Urinary bladder (tissue), 4 donors: ENCODE data around the gene KATNAL2. TPM values are rescaled to one million over a fixed set of nuclear protein-coding genes. Genes with fewer than 3 reads are reported as not detected.

ENCODE experiments used
- DNase-seq: peaks from one replicate; pipeline ENCODE4 v3.0.0-alpha.2; 2015; ENCODE audit errors: extremely low spot score
- H3K27ac ChIP-seq: one replicate; pipeline ENCODE4 v1.5.1; 2013; ENCODE audit warnings: low read depth, mild to moderate bottlenecking, moderate library complexity
- H3K36me3 ChIP-seq: one replicate; pipeline ENCODE4 v1.6.1; 2013; ENCODE audit warnings: mild to moderate bottlenecking, moderate library complexity; ENCODE audit not compliant: insufficient read depth
- H3K4me1 ChIP-seq: one replicate; pipeline ENCODE4 v1.6.1; 2013; ENCODE audit warnings: mild to moderate bottlenecking, moderate library complexity; ENCODE audit not compliant: insufficient read depth
- H3K4me3 ChIP-seq: one replicate; pipeline ENCODE4 v1.5.1; 2013; ENCODE audit warnings: low read depth, low read length
- whole genome bisulfite sequencing: extraction: QIAGEN DNeasy Blood & Tissue Kit; methylation state at CpG from one replicate; pipeline ENCODE4 v1.1.7; 2013; 5-methylcytosine and 5-hydroxymethylcytosine counted together
- polyA plus RNA-seq: library from polyadenylated mRNA; stranded (reverse); fragments of 200-250 nt; gene quantifications from one replicate; pipeline ENCODE4 v1.2.3, GENCODE V29; 2013
- total RNA-seq: library from RNA; depleted of rRNA; stranded (reverse); fragments of >200 nt; gene quantifications from one replicate; pipeline ENCODE4 v1.2.3, GENCODE V29; 2014
- donor health status: healthy with polysubstance abuse.
- donor health status: healthy.

KATNAL2 gene
- total and polyA plus RNA-seq, 2 donors, result 1.8 to 4.4 TPM

DNA sequence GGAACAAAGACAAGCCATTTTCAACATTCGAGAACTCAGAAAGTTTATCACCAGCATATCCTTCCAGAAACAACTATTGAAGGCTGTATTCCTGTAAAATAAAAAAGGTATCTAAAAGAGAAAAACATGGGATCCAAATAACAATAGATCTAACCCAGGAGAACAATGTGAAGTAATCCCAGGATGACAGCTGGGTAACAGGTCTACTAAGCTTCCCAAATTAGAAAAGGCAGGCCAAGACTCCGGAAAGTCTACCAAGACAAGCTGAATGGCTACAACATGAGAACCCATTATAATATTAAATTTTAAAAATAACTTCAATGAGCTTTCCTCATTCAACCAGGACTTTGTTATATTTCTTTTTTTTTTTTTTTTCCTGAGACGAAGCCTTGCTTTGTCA is 6.5 kb upstream of the KATNAL2 start:
- H3K4me1 ChIP-seq, result no peaks in the 10 kb centered on the region
- WGBS, result 92% methylated on average over 3 of the region's 3 CpGs
- no peak overlapping the region for H3K27ac ChIP-seq
- no peak overlapping the region for H3K4me3 ChIP-seq
- no peak for DNase-seq
- H3K36me3 ChIP-seq, result no peaks in the 10 kb centered on the region

DNA sequence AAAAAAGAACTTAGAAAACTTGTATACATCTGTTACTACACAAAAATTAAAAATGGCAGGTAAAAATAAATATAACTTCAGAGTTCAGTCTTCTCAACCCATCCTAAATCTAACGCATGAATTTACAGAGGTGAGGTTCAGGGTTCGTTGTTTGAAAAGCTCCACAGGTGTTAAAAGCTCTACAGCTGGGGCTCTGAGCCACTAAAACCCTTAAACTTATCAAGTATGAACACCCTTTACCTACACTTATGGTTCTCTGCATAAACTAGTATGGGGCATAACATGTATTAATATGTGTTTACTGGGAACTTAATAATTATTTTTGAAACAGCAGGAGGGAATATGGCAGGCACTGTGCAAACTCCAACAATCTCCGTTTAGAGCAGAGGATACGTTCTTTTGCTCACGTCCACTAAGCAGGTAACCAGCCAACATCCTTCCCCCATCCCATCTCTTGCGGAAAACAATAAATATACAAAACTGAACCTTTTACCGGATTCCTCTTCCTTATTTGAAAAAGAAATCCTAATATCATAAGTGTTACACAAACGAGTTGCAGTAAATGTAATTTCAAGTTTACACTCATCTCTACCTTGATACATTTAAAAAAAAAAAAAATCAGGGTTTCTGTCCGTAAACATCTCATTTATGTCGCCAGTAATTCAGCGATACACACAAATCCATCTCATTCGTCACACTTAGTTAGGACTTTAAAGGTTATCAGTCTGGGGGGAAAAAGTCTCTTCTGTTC is 1.4 kb upstream of the KATNAL2 start:
- 21% methylated on average over 12 of the region's 12 CpGs for WGBS
- no peaks in the 10 kb centered on the region for H3K4me1 ChIP-seq

DNA sequence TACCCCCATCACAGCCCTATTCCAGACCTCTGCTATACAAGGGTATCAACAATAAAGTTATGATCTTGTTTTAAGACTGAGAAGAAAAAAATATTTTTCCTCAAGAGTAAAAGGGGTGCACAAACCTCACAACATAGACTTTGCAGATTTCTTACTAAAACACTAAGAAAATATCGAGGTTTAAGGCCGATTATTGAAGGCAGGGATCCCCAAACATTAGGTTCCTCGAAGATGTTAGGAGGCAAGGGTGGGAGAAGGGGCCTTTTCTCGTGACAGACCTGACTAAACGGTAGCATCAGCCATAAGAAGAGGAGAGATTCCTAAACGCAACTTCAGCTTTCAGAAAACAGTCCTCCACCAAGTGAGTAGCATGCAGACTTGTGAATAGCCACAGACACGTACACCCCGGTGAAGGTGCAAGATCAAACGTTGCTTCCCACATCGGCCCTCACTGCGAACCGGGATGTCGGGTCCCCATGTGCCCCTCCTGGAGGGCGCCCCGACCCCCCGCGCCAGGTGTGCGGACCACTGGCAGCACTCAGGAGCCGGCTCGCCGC is 773 bp upstream of the KATNAL2 start:
- DNase-seq, result peak; percentile 6
- under 1% methylated on average over 21 of the region's 21 CpGs for WGBS
- Histone ChIP-seq H3K4me1 (no peaks in the 10 kb centered on the region), H3K27ac (peak overlapping the region; percentile 31), H3K4me3 (peak overlapping the region; percentile 98), H3K36me3 (no peaks in the 10 kb centered on the region)

More for the DNA sequence above, 1.4 kb upstream of the KATNAL2 start:
- peak overlapping the region; percentile 98 for H3K4me3 ChIP-seq
- H3K36me3 ChIP-seq, result no peaks in the 10 kb centered on the region
- H3K27ac ChIP-seq, result no peak overlapping the region
- DNase-seq, result no peak

DNA sequence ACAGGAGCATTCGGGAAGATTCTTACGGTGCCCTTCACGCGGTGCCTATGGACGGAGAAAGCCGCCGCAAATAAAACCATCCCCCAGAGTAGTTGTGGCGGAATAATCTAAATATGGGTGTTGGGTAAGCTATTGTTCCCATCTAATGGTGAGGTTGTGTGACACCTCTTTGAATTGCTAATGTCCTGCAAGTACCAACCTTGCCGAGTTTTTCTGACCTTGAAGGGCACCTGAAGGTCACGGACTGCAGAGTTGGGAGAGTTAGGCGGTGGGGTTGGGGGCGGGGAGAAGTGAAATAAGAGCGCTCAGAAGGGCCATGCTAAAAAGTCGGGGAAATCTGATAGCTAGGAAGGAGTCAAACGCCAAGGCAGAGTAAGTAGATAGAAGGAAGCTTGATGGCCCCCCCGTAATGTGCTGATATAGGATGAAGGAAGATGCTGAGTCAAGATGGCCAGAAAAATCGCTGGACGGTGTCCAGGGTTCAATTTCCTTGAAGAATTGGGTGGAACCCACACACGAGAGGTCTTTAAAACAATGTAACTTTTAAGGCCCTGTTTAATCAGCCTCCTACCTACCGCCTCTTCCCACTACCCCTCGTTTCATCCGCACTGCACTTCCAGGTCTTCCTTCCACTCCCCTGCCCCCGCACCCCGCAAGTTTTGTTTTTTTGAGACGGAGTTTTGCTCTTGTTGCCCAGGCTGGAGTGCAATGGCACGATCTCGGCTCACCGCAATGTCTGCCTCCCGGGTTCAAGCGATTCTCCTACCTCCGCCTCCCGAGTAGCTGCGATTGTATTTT is 600 bp downstream of the KATNAL2 start:
- Histone ChIP-seq H3K27ac (peak overlapping the region; percentile 90), H3K4me1 (no peaks in the 10 kb centered on the region), H3K4me3 (peak overlapping the region; percentile 98), H3K36me3 (no peaks in the 10 kb centered on the region)
- peak; percentile 11 for DNase-seq
- 23% methylated on average over 33 of the region's 33 CpGs for WGBS

GRCh38 chr18:46920067-46920466 is 2.7 kb downstream of the KATNAL2 start:
- Histone ChIP-seq H3K36me3 (no peaks in the 10 kb centered on the region), H3K4me3 (no peak overlapping the region), H3K27ac (no peak overlapping the region), H3K4me1 (no peaks in the 10 kb centered on the region)
- 72% methylated on average over 2 of the region's 2 CpGs for WGBS
- no peak for DNase-seq

GRCh38 chr18:46920653-46921052 is 3.3 kb downstream of the KATNAL2 start:
- Histone ChIP-seq H3K4me1 (no peaks in the 10 kb centered on the region), H3K4me3 (no peak overlapping the region), H3K36me3 (no peaks in the 10 kb centered on the region), H3K27ac (no peak overlapping the region)
- no peak for DNase-seq
- WGBS, result 86% methylated on average over 1 of the region's 1 CpG

- Histone ChIP-seq H3K4me3 (no peak overlapping the region), H3K4me1 (no peaks in the 10 kb centered on the region), H3K27ac (no peak overlapping the region), H3K36me3 (no peaks in the 10 kb centered on the region)
- 81% methylated on average over 1 of the region's 1 CpG for WGBS
- no peak for DNase-seq
Observed at GRCh38 chr18:46939337-46939963, 22.0 kb downstream of the KATNAL2 start.

DNA sequence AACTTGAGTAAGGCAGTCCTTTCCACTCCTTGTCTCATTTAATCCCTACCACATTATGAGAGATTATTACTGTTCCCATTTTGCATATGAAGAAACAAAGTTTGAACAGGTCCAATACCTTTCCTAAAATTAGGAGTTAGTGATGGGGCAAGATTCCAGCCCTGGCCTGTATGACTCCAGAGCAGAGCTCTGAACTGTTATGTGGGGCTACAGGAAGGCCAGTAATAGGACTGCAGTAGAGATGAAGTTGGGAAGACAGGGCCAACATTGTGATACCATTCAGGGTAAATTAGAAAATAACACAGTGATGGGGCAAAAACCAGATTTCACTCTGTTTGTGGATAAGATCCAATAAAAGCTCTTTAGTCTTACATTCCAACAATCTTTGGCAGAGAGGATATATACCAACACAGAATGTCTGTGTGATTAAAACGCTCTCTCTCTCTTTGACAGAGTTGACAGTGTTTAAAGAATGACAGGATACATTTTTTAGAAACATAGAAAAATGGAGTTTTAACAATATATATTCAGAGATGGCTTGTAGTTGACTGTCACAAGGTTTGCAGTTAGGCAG is 22.7 kb downstream of the KATNAL2 start:
- DNase-seq, result no peak
- 70% methylated on average over 1 of the region's 1 CpG for WGBS
- H3K4me1 ChIP-seq, result no peaks in the 10 kb centered on the region
- H3K36me3 ChIP-seq, result no peaks in the 10 kb centered on the region
- no peak overlapping the region for H3K27ac ChIP-seq
- H3K4me3 ChIP-seq, result no peak overlapping the region

GRCh38 chr18:46942646-46943045 is 25.2 kb downstream of the KATNAL2 start:
- DNase-seq, result no peak
- 91% methylated on average over 2 of the region's 2 CpGs for WGBS
- Histone ChIP-seq H3K36me3 (no peaks in the 10 kb centered on the region), H3K27ac (no peak overlapping the region), H3K4me3 (no peak overlapping the region), H3K4me1 (no peaks in the 10 kb centered on the region)

DNA sequence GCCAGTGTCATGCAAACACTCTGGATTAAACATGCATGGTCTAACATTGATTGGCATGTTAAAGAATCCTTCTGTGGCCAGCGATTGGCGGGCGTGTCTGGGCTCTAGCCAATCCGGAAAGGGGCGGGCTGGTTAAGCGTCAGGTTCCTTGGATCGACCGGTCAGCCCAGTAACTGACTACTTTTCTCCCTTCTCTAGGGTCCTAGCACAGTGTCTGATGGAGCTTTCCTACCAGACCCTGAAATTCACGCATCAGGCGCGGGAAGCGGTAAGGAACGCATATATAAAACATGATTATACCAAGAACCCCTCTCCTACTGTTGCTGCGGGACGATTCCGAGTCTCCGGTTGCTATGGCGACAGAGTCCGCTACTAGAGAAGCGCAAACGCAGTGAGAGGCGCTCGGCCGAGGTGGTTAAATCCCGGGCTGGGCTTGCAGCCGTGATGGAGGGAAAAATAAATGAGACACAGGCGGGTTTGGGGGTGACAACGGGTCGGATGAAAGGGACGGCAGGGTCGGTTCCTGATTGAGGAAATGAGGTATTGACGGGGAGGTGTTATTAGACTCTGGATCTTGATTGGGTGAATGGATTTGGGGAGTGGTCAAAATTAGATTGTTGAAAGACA is 29.4 kb downstream of the KATNAL2 start:
- peak; percentile 57 for DNase-seq
- no peaks in the 10 kb centered on the region for H3K4me1 ChIP-seq
- H3K4me3 ChIP-seq, result peak overlapping the region; percentile 55
- no peak overlapping the region for H3K27ac ChIP-seq
- WGBS, result under 1% methylated on average over 32 of the region's 32 CpGs
- H3K36me3 ChIP-seq, result no peaks in the 10 kb centered on the region

GRCh38 chr18:46950064-46950656 is 32.8 kb downstream of the KATNAL2 start:
- Histone ChIP-seq H3K4me3 (no peak overlapping the region), H3K27ac (no peak overlapping the region), H3K4me1 (no peaks in the 10 kb centered on the region), H3K36me3 (no peaks in the 10 kb centered on the region)
- no peak for DNase-seq
- 61% methylated on average over 5 of the region's 5 CpGs for WGBS

DNA sequence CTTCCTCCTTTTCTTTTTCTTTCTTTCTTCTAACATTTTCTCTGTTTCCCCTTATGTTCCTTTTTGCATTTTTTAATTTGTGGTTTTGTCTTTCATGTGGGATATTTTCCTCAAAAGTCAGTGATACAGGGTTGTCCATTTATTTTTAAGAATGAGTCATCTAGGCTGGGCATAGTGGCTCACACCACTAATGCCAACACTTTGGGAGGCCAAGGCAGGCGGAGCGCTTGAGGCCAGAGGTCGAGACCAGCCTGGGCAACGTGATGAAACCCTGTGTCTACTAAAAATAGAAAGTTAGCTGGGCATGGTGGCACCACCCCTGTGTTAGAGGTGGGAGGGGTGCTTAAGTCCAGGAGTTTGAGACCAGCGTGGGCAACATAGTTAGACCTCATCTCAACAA is 35.8 kb downstream of the KATNAL2 start:
- Histone ChIP-seq H3K27ac (no peak overlapping the region), H3K4me1 (no peaks in the 10 kb centered on the region), H3K36me3 (no peaks in the 10 kb centered on the region), H3K4me3 (no peak overlapping the region)
- WGBS, result 62% methylated on average over 5 of the region's 5 CpGs
- DNase-seq, result no peak

- no peak for DNase-seq
- H3K4me3 ChIP-seq, result no peak overlapping the region
- no peak overlapping the region for H3K27ac ChIP-seq
- H3K4me1 ChIP-seq, result no peaks in the 10 kb centered on the region
- no peaks in the 10 kb centered on the region for H3K36me3 ChIP-seq
- 87% methylated on average over 4 of the region's 4 CpGs for WGBS
Observed at GRCh38 chr18:46958209-46958608, 40.8 kb downstream of the KATNAL2 start.
